AG04450 (cell line): ENCODE measurements around the gene GARS1. TPM values are rescaled to one million over a fixed set of nuclear protein-coding genes. Genes with fewer than 3 reads are reported as not detected.
"Not testable (repeated sequence)": the region's sequence is repeated elsewhere in the genome, so short reads cannot be mapped to it uniquely, and the experiment has no call there.

Source experiments
- CTCF ChIA-PET: fragments of 300-600, 350-600 bp; formaldehyde crosslinking; extraction: SDS; loops from one replicate; lab custom pipeline; 2022; ENCODE audit warnings: antibody characterized with exemption, inconsistent platforms; lab: Charles Lee
- POLR2A ChIA-PET: fragments of 350-600 bp; formaldehyde crosslinking; extraction: SDS; loops from one replicate; lab custom pipeline; 2021; ENCODE audit warnings: antibody characterized with exemption, inconsistent platforms; lab: Yijun Ruan, JAX
- DNase-seq: peaks from one replicate; pipeline ENCODE4 v3.0.0-alpha.2; 2011; ENCODE audit warnings: low read depth, low spot score
- H3K27ac ChIP-seq: one replicate; pipeline ENCODE4 v1.5.1; 2012; ENCODE audit warnings: low read depth, low read length, control low read depth
- H3K27me3 ChIP-seq: one replicate; pipeline ENCODE4 v1.6.0; 2012; ENCODE audit warnings: low read length; ENCODE audit not compliant: control insufficient read depth, insufficient read depth
- H3K4me3 ChIP-seq: 2 replicates; pipeline ENCODE4 v1.5.1; 2011; ENCODE audit warnings: mild to moderate bottlenecking, low read depth, low read length, control low read depth
- H3K9me3 ChIP-seq: 2 replicates; pipeline ENCODE4 v1.5.1; 2012; ENCODE audit warnings: low read length; ENCODE audit not compliant: control insufficient read depth, insufficient read depth
- polyA plus RNA-seq: library from polyadenylated mRNA; depleted of rRNA; stranded (reverse); fragments of >200 nt; gene quantifications from 2 replicates; pipeline ENCODE4 v1.2.3, GENCODE V29; 2011
- TF ChIP-seq, protein P1 (sequence below): IDR thresholded peaks from 2 replicates; pipeline ENCODE4 v1.5.1; 2011; ENCODE audit warnings: low read depth, low read length, control low read depth, inconsistent platforms

Gene GARS1
- polyA plus RNA-seq, 1 experiment: 749 TPM

GRCh38 chr7:30584415-30584814, 10.3 kb upstream of the GARS1 start:
- POLR2A ChIA-PET: no interaction called here

GRCh38 chr7:30584965-30585364, 9.7 kb upstream of the GARS1 start:
- ChIA-PET CTCF (interaction anchor here (0.9 kb wide), 2 partner anchors 21 to 116 kb away, joined by 3 read pairs; no protein-coding TSS in a partner anchor), POLR2A (no interaction called here)
- no peak for DNase-seq
- no peak overlapping the region for H3K27ac ChIP-seq
- H3K4me3 ChIP-seq: no peak overlapping the region
- H3K9me3 ChIP-seq: no peaks in the 10 kb centered on the region
- no peaks in the 10 kb centered on the region for H3K27me3 ChIP-seq
- TF ChIP-seq, protein P1, sequence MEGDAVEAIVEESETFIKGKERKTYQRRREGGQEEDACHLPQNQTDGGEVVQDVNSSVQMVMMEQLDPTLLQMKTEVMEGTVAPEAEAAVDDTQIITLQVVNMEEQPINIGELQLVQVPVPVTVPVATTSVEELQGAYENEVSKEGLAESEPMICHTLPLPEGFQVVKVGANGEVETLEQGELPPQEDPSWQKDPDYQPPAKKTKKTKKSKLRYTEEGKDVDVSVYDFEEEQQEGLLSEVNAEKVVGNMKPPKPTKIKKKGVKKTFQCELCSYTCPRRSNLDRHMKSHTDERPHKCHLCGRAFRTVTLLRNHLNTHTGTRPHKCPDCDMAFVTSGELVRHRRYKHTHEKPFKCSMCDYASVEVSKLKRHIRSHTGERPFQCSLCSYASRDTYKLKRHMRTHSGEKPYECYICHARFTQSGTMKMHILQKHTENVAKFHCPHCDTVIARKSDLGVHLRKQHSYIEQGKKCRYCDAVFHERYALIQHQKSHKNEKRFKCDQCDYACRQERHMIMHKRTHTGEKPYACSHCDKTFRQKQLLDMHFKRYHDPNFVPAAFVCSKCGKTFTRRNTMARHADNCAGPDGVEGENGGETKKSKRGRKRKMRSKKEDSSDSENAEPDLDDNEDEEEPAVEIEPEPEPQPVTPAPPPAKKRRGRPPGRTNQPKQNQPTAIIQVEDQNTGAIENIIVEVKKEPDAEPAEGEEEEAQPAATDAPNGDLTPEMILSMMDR: no peak

More at GRCh38 chr7:30584415-30584814, 10.3 kb upstream of the GARS1 start:
- no peak for DNase-seq
- no peaks in the 10 kb centered on the region for H3K27me3 ChIP-seq
- CTCF ChIA-PET: no interaction called here
- H3K27ac ChIP-seq: no peak overlapping the region
- H3K9me3 ChIP-seq: no peaks in the 10 kb centered on the region
- TF ChIP-seq, protein P1: no peak
- H3K4me3 ChIP-seq: no peak overlapping the region

GRCh38 chr7:30585675-30586074, 9.0 kb upstream of the GARS1 start:
- Histone ChIP-seq H3K27me3 (no peaks in the 10 kb centered on the region), H3K9me3 (no peaks in the 10 kb centered on the region), H3K27ac (no peak overlapping the region), H3K4me3 (no peak overlapping the region)
- CTCF ChIA-PET: interaction anchor here (0.9 kb wide), 3 partner anchors 22 to 117 kb away, joined by 3 read pairs; no protein-coding TSS in a partner anchor
- TF ChIP-seq, protein P1: no peak
- POLR2A ChIA-PET: no interaction called here
- DNase-seq: no peak

DNA sequence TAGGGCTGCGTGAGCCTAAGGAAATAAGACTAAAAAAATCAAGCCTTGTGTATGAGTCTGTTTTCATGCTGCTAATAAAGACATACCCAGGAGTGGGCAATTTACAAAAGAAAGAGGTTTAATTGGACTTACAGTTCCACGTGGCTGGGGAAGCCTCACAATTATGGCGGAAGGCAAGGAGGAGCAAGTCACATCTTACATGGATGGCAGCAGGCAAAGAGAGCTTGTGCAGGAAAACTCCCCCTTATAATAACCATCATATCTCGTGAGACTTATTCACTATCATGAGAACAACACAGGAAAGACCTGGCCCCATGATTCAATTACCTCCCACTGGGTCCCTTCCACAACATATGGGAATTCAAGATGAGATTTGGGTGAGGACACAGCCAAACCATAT, 7.1 kb upstream of the GARS1 start:
- H3K4me3 ChIP-seq, H3K9me3 ChIP-seq, DNase-seq, H3K27ac ChIP-seq, POLR2A ChIA-PET, H3K27me3 ChIP-seq: not testable (repeated sequence)
- CTCF ChIA-PET: interaction anchor here (1.1 kb wide), 1 partner anchor 8 kb away, joined by 3 read pairs; no protein-coding TSS in a partner anchor

GRCh38 chr7:30589111-30589510, 5.6 kb upstream of the GARS1 start:
- no peak overlapping the region for H3K4me3 ChIP-seq
- H3K9me3 ChIP-seq: no peaks in the 10 kb centered on the region
- DNase-seq: no peak
- CTCF ChIA-PET: no interaction called here
- H3K27ac ChIP-seq: no peak overlapping the region
- H3K27me3 ChIP-seq: no peaks in the 10 kb centered on the region
- TF ChIP-seq, protein P1: no peak
- POLR2A ChIA-PET: no interaction called here
